ENCODE results near the gene CFAP43. TPM values are rescaled to one million over a fixed set of nuclear protein-coding genes. Genes with fewer than 3 reads are reported as not detected.
"Not testable (repeated sequence)": the region's sequence is repeated elsewhere in the genome, so short reads cannot be mapped to it uniquely, and the experiment has no call there.

Gene CFAP43
- total RNA-seq, 1 experiment from 2014 or later, result 6.0 TPM

DNA sequence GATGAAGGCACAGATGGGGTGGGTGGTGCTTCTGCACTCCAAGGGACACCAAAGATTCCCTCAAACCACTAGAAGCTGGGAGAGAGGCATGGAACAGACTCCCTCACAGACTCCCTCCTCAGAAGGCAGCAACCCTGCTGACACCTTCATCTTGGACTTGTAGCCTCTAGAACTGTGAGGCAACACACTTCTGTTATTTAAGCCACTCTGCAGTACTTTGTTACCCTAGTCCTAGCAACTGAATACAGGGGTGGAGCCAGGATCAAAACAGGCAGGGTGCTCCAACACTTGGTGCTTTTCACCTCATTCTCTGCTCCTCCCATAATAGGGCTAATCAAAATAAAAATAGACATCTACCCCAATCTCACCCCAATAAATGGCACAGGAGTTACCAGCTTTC, 20.2 kb upstream of the CFAP43 start:
- BruUV-seq (replicated peaks), result no TSS peak
- CTCF ChIA-PET, result no interaction called here

DNA sequence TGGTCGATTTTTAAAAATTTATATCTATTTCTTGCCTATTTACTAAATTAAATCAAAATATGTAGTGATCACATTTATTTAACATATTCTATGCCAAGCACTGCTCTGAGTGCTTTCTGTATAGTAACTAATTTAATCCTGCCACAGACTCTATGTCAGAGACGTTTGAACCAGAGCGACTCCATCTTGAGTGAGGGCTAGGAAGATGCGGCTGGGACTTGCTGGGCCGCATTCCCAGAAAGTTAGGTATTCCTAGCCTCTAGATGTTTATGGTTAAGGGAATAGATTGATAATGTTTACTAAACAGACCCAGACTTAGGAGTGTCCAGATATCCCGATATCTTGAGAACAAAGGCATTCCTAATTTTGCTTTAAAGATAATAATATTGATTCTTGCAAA, 19.3 kb upstream of the CFAP43 start:
- TF ChIP-seq, protein P1, sequence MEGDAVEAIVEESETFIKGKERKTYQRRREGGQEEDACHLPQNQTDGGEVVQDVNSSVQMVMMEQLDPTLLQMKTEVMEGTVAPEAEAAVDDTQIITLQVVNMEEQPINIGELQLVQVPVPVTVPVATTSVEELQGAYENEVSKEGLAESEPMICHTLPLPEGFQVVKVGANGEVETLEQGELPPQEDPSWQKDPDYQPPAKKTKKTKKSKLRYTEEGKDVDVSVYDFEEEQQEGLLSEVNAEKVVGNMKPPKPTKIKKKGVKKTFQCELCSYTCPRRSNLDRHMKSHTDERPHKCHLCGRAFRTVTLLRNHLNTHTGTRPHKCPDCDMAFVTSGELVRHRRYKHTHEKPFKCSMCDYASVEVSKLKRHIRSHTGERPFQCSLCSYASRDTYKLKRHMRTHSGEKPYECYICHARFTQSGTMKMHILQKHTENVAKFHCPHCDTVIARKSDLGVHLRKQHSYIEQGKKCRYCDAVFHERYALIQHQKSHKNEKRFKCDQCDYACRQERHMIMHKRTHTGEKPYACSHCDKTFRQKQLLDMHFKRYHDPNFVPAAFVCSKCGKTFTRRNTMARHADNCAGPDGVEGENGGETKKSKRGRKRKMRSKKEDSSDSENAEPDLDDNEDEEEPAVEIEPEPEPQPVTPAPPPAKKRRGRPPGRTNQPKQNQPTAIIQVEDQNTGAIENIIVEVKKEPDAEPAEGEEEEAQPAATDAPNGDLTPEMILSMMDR (conservative IDR thresholded peaks at IDR 0.05), result no peak
- no peak for TF ChIP-seq EZH2 (IDR thresholded peaks at IDR 0.05; ENCODE audit: low read depth)
- H3K36me3 ChIP-seq (ENCODE audit: low read depth), result no peaks in the 10 kb centered on the region
- H3K9me3 ChIP-seq (ENCODE audit: insufficient read depth, low read depth), result no peaks in the 10 kb centered on the region
- DNase-seq, result no peak
- CTCF ChIA-PET, result no interaction called here
- H3F3A ChIP-seq (ENCODE audit: insufficient read depth, low read depth), result peaks cover 8% of the 10 kb centered on the region
- POLR2A ChIA-PET (ENCODE audit: unreplicated experiment), result no interaction called here
- intact Hi-C loops (cut with micrococcal nuclease; ENCODE audit: unreplicated experiment), result no loop called here
- peaks cover 14% of the 10 kb centered on the region for H3K4me1 ChIP-seq (replicated peaks; ENCODE audit: insufficient read depth)
- no peak overlapping the region for H2AFZ ChIP-seq
- H4K20me1 ChIP-seq (ENCODE audit: insufficient read depth), result no peaks in the 10 kb centered on the region
- peaks cover 17% of the 10 kb centered on the region for H3K79me2 ChIP-seq (ENCODE audit: low read depth)
- BruUV-seq (replicated peaks), result no TSS peak
- H3K27me3 ChIP-seq (ENCODE audit: insufficient read depth, low read depth), result no peaks in the 10 kb centered on the region
- H3K4me3 ChIP-seq, result no peak overlapping the region
- H3K4me2 ChIP-seq, result no peak overlapping the region
- H3K9me2 ChIP-seq (ENCODE audit: insufficient read depth), result no peaks in the 10 kb centered on the region
- H3K27ac ChIP-seq, result no peak overlapping the region

More for the DNA sequence above, 20.2 kb upstream of the CFAP43 start:
- POLR2A ChIA-PET (ENCODE audit: unreplicated experiment), result no interaction called here
- no peak overlapping the region for H2AFZ ChIP-seq
- no peak for DNase-seq
- H3K79me2 ChIP-seq (ENCODE audit: low read depth), result peaks cover 26% of the 10 kb centered on the region
- H3K4me3 ChIP-seq, result no peak overlapping the region
- H4K20me1 ChIP-seq (ENCODE audit: insufficient read depth), result no peaks in the 10 kb centered on the region
- H3K4me2 ChIP-seq, result no peak overlapping the region
- peaks cover 13% of the 10 kb centered on the region for H3F3A ChIP-seq (ENCODE audit: insufficient read depth, low read depth)
- H3K27ac ChIP-seq, result no peak overlapping the region
- intact Hi-C loops (cut with micrococcal nuclease; ENCODE audit: unreplicated experiment), result no loop called here
- H3K9me2 ChIP-seq (ENCODE audit: insufficient read depth), result no peaks in the 10 kb centered on the region
- TF ChIP-seq EZH2 (IDR thresholded peaks at IDR 0.05; ENCODE audit: low read depth), result no peak
- TF ChIP-seq, protein P1 (conservative IDR thresholded peaks at IDR 0.05), result no peak
- no peaks in the 10 kb centered on the region for H3K9me3 ChIP-seq (ENCODE audit: insufficient read depth, low read depth)
- peaks cover under 1% of the 10 kb centered on the region; the same call in 1 of the 2 replicates for H3K36me3 ChIP-seq (ENCODE audit: low read depth)
- peaks cover 24% of the 10 kb centered on the region for H3K4me1 ChIP-seq (replicated peaks; ENCODE audit: insufficient read depth)
- H3K27me3 ChIP-seq (ENCODE audit: insufficient read depth, low read depth), result no peaks in the 10 kb centered on the region

DNA sequence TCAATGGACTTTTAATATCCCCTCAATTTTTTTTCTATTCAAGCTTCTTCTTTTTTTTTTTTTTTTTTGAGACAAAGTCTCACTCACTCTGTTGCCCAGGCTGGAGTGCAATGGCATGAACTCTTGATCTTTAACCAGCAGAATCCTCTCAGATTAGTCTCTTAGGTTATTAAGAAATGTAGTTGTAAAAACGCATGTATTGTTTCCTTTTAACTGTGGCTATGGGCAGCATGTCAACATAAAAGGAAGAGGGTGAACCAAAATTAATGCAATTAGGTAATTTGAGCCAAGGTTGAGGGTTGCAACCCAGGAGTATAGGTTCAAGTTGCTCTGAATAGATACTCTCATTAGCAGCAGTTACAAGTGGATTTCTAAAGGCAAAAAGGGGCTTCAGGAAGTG, 18.2 kb upstream of the CFAP43 start:
- no peaks in the 10 kb centered on the region for H3K27me3 ChIP-seq (ENCODE audit: insufficient read depth, low read depth)
- ChIA-PET CTCF (no interaction called here), POLR2A (ENCODE audit: unreplicated experiment) (no interaction called here)
- no peak overlapping the region for H2AFZ ChIP-seq
- no peak overlapping the region for H3K4me2 ChIP-seq
- DNase-seq, result no peak
- peaks cover 8% of the 10 kb centered on the region; the same call in 1 of the 2 replicates for H3K4me1 ChIP-seq (replicated peaks; ENCODE audit: insufficient read depth)
- TF ChIP-seq, protein P1 (conservative IDR thresholded peaks at IDR 0.05), result no peak
- TF ChIP-seq EZH2 (IDR thresholded peaks at IDR 0.05; ENCODE audit: low read depth), result no peak
- no TSS peak for BruUV-seq (replicated peaks)
- no peak overlapping the region for H3K4me3 ChIP-seq
- H3K36me3 ChIP-seq (ENCODE audit: low read depth), result no peaks in the 10 kb centered on the region
- no peaks in the 10 kb centered on the region for H4K20me1 ChIP-seq (ENCODE audit: insufficient read depth)
- peaks cover 6% of the 10 kb centered on the region for H3K79me2 ChIP-seq (ENCODE audit: low read depth)
- H3F3A ChIP-seq (ENCODE audit: insufficient read depth, low read depth), result 0 out of 2 replicates have a peak, but pooled peaks cover 2% of the 10 kb centered on the region
- H3K9me3 ChIP-seq (ENCODE audit: insufficient read depth, low read depth), result no peaks in the 10 kb centered on the region
- H3K9me2 ChIP-seq (ENCODE audit: insufficient read depth), result no peaks in the 10 kb centered on the region
- no peak overlapping the region for H3K27ac ChIP-seq
- intact Hi-C loops (cut with micrococcal nuclease; ENCODE audit: unreplicated experiment), result no loop called here

DNA sequence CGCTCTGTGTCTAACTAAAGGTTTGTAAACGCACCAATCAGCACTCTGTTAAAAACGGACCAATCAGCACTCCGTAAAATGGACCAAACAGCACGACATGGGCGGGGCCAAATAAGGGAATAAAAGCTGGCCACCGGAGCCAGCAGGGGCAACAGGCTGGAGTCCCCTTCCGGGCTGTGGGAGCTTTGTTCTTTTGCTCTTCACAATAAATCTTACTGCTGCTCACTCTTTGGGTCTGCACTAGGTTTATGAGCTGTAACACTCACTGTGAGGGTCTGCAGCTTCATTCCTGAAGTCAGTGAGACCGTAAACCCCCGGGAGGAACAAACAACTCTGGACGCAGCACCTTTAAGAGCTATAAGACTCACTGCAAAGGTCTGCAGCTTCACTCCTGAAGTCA, 16.8 kb upstream of the CFAP43 start:
- POLR2A ChIA-PET (ENCODE audit: unreplicated experiment); CTCF ChIA-PET; BruUV-seq (replicated peaks); H3K27me3 ChIP-seq (ENCODE audit: insufficient read depth, low read depth); H3K4me3 ChIP-seq; H3K9me3 ChIP-seq (ENCODE audit: insufficient read depth, low read depth); H3F3A ChIP-seq (ENCODE audit: insufficient read depth, low read depth); intact Hi-C loops (cut with micrococcal nuclease; ENCODE audit: unreplicated experiment); H4K20me1 ChIP-seq (ENCODE audit: insufficient read depth); H2AFZ ChIP-seq; DNase-seq; H3K36me3 ChIP-seq (ENCODE audit: low read depth); H3K27ac ChIP-seq; H3K4me2 ChIP-seq; H3K79me2 ChIP-seq (ENCODE audit: low read depth); H3K9me2 ChIP-seq (ENCODE audit: insufficient read depth); H3K4me1 ChIP-seq (replicated peaks; ENCODE audit: insufficient read depth): not testable (repeated sequence)
